Activated gamma-delta T cell treated with Interleukin-2 at 50 U/mL for 16 hours (primary cell): Measurements from ENCODE around the gene LIN54.
"Not testable (repeated sequence)": the region's sequence is repeated elsewhere in the genome, so short reads cannot be mapped to it uniquely, and the experiment has no call there.

Source experiments
- DNase-seq: peaks from one replicate; pipeline ENCODE4 v3.0.0-alpha.2; 2020

The LIN54 gene

DNA sequence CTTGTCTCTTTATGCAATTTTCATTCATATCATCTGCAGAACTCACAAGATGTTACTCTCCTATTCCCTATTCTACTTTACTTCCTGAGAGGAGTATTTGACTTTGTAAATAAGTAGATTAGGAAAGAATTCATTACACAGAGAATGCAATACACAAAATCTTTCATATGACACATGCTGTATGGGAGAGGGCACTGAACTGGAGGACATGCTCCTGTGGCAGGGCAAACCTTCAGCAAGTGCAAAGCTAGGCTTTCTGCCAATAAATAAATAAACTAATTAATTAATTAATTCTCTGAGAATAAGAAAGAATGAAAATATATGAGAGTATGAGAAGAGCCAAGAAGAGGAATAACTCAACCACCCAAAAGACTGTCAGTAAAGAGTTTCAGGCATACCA, 76.2 kb downstream of the LIN54 start:
- DNase-seq, result no peak

DNA sequence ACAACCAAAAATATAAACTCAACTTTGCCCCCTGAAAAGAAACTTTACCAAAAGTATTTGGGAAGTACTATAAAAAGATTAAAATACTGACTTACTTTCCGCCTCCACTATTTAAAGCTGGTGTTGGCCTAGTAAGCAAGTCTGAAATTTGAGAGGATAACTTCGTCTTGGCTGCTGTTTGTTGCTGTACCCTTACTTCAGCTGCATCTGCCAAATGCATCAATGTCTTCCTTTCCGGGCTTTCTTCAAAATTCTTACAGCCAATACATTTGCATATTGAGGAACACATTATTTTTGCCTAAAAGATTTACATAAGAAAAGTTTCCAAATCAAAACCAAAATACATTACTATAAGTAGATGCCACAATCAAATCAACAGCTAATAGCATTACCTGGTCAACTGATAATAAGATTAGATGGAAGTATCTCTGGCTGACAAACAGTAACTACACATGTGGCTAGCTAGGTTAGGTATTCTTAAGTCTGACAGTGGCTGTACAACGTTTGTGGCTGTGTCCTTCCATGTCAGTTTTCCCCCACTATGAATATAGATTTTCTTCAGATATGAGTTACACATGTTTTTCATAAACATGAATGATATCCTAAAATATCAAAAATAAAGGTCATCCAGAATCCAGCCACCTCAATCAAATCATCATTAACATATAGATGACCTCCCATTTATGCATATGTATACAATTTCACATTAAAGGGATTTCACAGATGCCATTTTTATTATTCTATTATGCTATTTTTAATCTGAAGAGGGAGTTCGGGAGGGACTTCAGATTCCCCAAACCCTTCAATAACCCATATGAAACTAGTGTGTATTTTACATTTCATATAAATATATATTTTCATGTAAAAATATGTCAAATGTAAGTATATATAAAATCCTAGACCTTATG, 79.5 kb downstream of the LIN54 start:
- no peak for DNase-seq

DNA sequence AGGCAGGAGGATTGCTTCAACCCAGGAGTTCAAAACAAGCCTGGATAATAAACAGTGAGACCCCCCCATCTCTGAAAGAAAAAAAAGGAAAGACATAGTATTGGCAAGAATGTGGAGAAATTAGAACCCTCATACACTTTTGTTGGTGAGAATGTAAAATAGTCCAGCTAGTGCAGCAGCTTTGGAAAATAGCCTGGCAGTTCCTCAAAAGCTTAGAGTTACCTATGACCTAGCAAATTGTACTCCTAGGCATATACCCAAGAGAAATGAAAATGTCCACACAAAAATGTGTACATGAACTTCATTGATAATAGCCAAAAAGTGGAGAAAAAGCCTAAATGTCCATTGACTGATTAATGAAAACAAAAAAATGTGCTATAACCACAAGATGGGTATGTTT, 88.8 kb downstream of the LIN54 start:
- no peak for DNase-seq

DNA sequence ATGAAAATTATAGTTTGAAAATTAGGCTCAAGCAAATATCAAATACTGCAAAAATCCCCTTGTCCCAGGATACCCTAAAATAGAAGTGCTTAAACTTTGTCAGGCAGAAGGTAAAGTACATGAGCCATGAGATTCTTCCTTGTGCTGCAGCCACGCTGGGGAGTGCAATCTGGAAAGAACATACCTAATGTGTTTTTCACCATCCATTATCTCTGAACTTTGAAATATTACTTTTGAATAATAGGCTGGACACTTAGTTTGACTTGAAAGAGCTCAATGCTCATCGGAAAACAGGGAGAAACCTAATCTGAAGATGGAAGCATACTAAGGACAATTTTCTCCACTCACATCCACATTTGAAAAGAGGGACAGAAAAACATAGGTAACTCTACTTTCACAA, 91.2 kb downstream of the LIN54 start:
- no peak for DNase-seq

DNA sequence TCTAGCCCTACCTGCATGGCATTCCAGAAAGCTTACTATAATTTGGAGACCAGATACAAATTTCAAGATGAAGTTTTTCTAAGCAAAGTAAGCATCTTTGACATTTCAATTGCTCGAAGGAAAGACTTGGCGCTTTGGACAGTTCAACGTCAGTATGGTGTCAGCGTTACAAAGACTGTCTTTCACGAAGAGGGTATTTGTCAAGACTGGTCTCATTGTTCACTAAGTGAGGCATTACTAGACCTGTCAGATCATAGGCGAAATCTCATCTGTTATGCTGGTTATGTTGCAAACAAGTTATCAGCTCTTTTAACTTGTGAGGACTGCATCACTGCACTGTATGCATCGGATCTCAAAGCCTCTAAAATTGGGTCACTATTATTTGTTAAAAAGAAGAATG, 92.5 kb downstream of the LIN54 start:
- no peak for DNase-seq

DNA sequence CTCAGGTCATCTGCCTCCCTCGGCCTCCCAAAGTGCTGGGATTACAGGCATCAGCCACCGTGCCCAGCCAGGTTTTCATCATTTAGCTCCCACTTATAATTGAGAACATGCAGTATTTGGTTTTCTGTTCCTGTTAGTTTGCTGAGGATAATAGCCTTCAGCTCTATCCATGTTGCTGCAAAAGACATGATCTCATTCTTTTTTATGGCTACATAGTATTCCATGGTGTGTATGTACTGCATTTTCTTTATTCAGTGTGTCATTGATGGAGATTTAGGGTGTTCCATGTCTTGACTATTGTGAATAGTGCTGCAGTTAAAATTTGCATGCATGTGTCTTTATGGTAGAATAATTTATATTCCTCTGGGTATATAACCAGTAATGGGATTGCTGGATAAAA, 96.7 kb downstream of the LIN54 start:
- not testable (repeated sequence) for DNase-seq

DNA sequence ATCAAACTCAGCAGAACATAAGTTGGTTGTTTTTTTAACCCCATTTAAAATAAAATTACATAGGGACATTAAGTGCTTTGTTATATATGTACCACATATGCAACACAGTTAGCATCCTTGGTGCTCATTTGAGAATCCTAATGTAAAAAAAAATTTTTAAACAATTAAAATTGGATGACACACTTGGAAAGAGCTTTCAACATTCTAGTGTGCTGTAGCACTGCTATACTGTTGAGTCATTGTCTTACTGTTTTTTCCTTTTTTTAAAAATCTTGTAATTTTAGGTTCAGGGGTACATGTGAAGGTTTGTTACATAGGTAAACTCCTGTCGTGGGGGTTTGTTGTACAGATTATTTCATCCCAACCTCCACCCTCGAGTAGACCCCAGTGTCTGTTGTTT, 97.3 kb downstream of the LIN54 start:
- no peak for DNase-seq

DNA sequence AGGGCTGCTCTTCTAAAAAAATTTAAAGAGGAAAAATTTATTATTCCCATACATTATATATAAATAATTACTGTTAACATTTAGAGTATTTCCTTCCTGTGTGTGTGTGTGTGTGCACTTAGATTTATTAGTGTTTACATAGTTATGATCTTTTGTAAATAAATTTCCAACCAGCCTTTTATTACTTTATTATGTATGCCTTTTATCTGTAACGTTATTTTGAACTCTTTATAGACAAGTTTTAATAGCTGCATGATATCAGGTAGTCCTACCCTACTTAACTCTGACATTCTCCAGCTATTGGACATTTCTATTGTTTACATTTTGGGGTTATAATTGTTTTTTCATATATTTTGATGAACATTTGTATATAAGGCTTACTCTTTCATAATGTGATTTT, 101.3 kb downstream of the LIN54 start:
- no peak for DNase-seq

DNA sequence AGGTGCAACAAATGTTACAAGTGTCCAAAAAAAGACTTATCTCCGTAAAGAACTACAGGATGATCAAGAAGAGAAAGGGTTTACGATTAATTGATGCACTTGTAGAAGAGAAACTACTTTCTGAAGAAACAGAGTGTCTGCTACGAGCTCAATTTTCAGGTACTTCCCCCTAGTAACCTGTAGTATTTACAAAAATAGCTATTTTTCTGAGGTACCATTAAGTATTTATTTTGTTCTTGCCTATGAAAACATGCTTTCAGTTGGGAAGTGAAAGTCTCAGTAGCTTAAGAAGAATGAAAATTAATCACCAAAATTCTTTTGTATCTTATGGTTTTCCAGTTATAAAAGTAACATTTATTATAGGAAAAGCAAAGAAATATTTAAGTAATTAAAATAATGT, 104.2 kb downstream of the LIN54 start:
- no peak for DNase-seq

DNA sequence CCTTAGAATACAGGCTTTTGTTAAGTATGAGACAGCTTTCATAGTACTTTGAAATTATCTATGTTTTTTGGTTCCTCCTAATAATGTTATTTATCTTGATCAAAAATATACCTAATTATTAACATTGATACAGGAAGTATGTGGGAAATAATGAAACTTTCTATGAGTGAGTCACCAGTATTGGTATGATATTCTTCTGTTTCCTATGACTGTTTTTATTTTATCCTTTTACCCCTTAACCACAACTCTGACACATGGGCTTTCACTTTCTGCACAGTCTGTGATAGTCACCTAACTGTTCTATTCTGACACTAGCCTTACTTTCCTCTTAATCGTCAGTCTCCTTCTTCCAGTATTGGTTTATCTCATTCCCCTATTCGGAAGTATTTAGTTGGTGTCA, 105.4 kb downstream of the LIN54 start:
- no peak for DNase-seq

DNA sequence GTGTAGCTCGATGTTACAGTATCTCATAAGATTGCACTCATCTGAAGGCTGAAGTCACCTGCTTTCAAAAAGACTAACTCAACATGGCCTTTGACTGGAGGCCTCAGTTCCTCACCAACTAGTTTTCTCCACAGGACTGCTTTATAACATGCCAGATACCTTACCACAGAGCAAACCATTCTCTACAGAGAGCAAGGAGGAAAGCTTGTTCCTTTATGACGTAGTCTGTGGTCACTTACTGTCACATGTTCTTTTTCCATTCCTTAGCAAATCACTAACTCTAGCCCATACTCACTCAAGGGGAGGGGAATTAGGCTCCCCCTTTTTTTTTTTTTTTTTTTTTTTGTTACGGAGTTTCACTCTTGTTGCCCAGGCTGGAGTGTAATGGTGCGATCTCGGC, 106.9 kb downstream of the LIN54 start:
- DNase-seq, result no peak

DNA sequence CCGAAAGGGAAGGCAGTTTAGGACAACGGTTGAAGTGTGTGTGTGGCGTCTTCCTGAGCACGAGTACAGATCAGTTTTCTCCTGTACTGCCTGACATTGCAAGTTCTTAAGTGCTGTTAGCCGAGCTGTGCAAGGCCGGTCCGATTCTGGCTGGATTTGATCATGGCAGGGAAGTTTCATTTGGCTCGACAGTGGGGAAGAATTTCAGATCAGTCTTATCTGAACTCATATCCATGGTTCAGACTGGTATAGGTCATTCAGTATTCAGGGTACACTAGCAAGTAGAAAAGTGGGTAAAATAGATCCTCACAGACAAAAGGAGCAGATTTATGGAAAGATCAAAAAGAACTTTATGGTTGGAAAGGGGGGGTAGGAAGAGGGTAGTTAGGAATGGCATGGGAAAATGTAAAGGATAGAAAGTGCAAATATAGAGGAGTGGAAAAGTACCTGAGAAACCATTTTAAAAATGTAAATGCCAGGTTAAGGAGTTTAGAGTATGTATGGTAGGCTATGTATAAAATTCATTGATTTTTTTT, 109.4 kb downstream of the LIN54 start:
- DNase-seq, result no peak

DNA sequence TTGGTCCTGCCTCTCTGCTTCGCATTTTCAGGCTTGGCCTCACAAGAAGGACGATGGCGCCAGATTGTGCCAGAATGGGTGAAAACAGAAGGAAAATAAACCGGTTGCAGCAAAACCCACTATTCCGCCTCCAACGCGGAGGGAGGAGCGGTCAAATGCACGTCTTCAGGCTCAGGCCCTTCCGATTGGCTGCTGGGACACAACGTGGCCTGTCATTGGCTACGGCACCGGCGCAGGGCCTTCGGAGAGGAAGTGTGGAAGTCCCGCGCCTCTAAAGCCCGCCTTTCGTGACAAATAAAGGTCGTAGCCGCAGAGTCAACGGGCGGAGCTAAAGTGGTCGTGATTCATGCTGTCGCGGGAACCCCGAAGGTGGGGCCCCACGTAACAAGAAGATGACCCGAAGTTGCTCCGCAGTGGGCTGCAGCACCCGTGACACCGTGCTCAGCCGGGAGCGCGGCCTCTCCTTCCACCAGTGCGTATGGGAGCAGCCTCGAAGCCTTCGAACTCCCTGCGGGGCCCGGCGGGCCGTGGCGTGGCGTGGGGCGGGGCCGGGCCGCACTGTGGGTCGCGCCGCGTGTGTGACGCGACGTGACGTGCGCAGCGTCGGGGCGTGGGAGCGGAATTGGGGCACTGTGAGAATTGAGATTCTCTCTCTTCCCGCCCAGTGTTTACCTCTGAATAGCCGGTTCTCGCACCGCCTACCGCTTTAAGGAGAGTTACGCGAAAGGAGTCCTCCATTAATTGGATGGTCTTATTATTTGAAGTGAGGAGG, 110.0 kb downstream of the LIN54 start, which contains the start of gene THAP9:
THAP9 (plus strand) TSS at position 325 of the 772 bp plus-strand sequence; CDS start at position 393, 68 bp downstream.
- peak; percentile 96 for DNase-seq

DNA sequence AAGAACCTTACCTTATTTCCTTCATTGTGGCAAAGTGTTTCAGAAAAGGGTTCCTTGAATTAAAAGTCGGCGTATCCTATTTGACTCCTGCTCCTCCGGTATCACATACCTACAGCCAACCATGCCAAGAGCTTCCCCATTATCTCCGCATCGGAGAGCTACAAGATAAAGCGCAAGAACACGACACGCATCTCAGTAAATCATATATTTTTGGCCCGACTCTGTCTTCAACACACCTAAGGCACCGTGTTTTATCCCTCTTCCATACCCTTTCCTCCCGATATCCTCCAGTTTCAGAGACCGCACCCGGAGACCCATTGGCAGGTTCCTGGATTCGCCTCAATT, 110.6 kb downstream of the LIN54 start:
- DNase-seq, result no peak

DNA sequence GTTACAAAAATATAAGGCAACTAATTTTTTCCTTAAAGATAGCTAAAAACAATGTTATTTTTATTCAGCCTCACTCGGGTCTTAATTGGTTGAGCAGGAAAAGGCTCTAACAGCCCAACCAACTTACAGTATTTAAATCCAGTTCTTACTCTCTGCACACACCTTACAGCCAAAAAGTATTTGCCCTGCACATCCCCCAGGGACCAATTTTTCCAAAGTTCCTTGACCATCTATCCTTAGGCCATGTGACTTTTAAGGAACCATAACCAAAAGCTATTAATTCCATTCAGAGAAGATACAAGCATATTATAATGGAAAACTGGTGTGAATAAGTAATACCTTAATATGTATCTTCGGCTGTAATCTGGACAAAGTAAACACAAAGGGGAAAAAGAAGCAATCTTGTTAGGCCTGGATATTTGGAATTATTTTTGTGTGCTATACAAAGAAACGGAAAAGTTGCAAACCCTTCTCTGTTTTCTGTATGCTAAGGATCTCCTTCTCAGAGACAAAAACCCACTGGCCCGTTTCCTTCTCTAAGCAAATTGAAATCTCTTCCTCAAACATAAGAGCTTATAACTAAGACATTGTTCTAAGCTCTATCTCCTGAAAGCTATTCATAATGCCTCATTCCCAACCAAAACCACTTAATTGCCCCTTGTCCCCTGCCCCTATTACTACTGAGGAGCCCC, 111.1 kb downstream of the LIN54 start:
- DNase-seq, result no peak

DNA sequence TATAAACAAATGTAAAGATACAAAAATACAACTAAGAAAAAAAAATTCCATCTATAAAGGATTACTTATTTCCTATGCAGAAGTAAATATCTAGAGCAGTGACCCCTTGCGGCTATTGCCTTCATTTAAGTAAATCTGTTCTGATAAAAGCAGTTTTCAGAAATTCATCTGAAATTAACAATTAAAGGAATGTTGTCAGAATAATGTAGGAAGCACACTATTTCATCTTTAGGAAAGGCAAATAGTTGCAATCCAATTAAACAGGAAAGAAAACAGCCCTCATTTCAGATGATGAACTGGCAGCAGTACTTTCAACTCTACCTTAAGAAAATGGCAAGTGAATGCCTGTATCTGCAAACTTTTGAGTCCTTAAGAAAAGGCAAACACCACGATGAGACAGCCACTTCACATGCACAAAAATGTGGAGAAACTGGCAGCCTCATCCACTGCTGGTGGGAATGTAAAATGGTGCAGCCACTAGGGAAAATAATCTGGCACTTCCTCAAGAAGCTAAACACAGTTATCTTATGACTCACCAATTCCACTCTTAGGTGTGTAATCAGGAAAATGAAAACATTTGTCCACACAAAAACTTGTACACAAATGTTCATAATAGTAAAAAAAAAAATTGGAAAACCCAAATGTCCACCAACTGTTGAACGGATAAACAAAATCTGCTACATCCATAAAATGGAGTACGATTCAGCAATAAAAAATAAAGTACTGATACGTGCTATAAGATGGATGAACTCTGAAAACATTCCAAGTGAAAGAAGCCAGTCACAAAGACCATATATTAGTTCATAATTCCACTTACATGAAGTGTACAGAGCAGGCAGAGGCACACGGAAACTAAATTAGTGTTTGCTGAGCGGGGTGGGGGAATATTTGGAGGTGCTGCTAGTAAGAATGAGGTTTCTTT, 112.0 kb downstream of the LIN54 start:
- DNase-seq, result no peak

DNA sequence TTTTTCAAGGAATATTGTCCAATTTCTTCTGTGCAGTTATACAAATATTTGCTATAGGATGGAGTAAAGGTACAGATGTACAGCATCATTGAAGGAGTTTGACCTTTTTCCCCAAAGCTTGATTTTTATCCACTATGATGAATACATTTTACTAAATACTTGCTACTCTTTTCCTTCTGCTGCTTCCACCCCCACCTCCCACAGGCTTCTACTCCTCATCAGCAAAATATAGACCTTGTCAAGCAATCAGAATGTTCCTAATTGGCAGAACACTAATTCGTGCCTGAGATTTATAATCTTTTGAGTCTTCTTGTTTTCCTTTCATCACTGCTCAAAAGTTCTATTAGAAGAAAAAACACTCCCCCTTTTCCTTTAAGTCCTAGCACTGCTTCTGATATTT, 113.9 kb downstream of the LIN54 start:
- no peak for DNase-seq

DNA sequence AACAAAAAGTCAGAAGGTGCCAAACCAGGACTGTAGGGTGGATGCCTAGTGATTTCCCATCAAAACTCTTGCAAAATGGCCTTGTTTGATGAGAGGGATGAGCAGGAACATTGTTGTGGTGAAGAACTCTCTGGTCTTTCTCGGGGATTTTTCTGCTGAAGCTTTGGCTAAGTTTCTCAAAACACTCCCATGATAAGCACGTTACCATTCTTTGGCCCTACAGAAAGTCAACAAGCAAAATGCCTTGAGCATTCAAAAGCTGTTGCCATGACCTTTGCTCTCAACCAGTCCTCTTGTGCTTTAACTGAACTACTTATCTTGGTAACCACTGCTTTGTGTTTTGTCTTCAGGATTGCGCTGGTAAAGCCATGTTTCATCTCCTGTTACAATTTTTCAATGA, 116.7 kb downstream of the LIN54 start:
- DNase-seq, result no peak

DNA sequence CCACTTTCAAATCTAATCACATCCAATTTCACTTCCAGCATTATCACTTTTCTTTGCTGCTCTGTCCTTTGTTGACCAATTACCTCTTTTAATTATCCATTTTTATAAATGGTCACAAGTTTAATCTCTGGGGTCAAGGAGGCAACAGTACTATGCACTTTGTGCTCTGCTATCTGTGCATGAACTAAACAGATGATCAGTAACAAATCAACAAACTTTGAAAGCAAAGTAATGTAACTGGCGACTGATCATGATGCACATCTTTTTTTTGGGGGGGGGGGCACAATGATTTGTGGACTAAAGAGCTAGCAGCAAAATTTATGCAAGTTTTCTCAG, 118.2 kb downstream of the LIN54 start:
- no peak for DNase-seq

DNA sequence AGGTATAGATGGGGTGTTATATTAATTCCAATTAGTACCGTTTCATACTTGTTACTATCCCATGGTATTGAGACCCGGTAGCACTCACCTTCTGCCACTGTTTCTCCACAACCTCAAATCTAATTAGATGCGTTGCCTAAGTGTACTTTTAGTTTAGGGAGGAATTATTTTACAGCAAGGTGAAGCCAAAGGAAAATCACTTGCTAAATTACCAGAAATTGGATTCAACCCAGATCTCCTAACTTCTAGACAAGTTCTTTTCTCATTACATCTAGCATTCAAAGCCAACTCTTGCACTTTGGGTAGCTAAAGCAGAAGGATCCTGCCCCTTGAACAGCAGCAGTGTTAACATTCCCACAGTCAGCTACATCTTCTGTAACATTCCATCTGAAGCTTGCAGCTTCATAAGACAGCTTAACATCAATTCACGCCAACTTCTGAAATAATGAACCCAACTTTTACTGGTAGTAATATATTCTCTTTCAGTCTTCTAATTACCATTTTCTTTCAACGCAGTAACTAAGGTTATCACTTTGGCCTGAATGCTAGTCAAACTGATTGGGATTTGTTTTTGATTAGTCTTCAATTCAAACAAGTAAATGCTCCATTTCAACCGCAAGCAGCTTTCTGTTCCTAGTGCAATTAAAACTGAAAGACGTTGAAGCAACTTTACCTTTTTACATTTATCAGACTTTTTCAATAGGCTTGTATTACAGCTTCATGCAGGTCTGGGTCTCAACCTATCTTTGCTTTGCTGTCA, 118.7 kb downstream of the LIN54 start:
- no peak for DNase-seq

DNA sequence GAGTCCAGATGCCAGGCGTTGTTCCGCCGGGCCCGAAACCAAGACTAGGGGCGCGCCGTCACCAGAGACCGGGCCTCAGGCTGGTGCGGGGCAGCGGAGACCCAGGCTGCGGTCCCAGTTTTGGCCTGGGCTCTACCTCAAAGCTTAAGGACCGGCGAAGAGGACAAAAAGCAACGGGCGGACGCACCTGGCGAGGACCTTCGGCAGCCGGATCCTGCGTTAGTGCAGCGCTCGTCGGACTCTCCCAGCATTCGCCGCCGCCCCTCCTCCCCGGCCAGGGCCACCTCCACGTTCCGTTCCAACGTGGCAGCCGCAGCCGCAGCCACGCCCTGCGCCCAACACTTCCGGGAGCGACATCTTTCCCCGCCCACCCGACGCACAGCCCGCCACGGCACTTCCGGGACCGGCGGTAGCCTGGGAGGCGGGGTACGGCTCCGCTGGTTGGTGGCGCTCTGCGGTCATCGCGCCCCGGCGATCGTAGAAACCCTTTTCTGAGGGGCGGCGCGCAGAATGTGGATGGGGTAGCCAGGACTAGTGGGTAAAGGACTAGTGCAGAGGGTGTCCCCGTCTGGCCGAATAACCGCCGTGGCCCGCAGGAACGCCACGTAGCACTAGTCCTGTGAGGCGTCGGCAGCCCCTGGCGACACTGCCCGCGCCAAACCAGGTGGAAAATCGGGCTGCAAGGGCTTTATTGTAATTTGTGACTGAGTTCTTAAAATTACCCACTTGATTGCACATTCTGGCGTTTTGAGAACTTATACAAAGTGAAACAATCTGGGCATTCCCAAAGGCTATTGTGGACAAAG, 119.5 kb downstream of the LIN54 start, which contains the start of gene SEC31A:
SEC31A (minus strand) TSS at position 253 of the 806 bp plus-strand sequence. CDS start 9,217 bp downstream, outside the sequence.
- DNase-seq, result peak; percentile 97
